HEK293T (cell line): Measurements from ENCODE around the gene PNKD.

Experiments
- ARNT ChIP-seq: fragments of 450-650 bp; IDR thresholded peaks from 2 replicates; pipeline ENCODE4 v1.6.1; 2017; ENCODE audit warnings: mild to moderate bottlenecking
- BHLHE40 ChIP-seq: fragments of 450-650 bp; IDR thresholded peaks from 2 replicates; pipeline ENCODE4 v1.6.1; 2016; ENCODE audit warnings: mild to moderate bottlenecking, moderate library complexity, borderline replicate concordance
- ELF4 ChIP-seq: fragments of 450-650 bp; IDR thresholded peaks from 2 replicates; pipeline ENCODE4 v1.6.1; 2017; ENCODE audit warnings: antibody characterized with exemption
- FOXK2 ChIP-seq: fragments of 450-650 bp; IDR thresholded peaks from 2 replicates; pipeline ENCODE4 v1.6.1; 2016; ENCODE audit warnings: mild to moderate bottlenecking
- L3MBTL2 ChIP-seq: fragments of 450-650 bp; conservative IDR thresholded peaks from 2 replicates; pipeline ENCODE4 v1.6.1; 2016; ENCODE audit warnings: mild to moderate bottlenecking
- NFRKB ChIP-seq: fragments of 450-650 bp; IDR thresholded peaks from 2 replicates; pipeline ENCODE4 v1.6.1; 2016; ENCODE audit warnings: mild to moderate bottlenecking, moderate library complexity
- PKNOX1 ChIP-seq: fragments of 450-650 bp; IDR thresholded peaks from 2 replicates; pipeline ENCODE4 v1.6.1; 2016
- SP1 ChIP-seq: fragments of 450-650 bp; IDR thresholded peaks from 2 replicates; pipeline ENCODE4 v1.6.1; 2017
- SUZ12 ChIP-seq: fragments of 450-650 bp; IDR thresholded peaks from 2 replicates; pipeline ENCODE4 v1.6.1; 2016; ENCODE audit warnings: mild to moderate bottlenecking
- TARDBP ChIP-seq: fragments of 450-650 bp; IDR thresholded peaks from 2 replicates; pipeline ENCODE4 v1.6.1; 2016

- no peak for TF ChIP-seq ARNT
- no peak for TF ChIP-seq SUZ12
- no peak for TF ChIP-seq SP1
- TF ChIP-seq ELF4: no peak
- no peak for TF ChIP-seq PKNOX1
- no peak for TF ChIP-seq FOXK2
- TF ChIP-seq BHLHE40: no peak
- no peak for TF ChIP-seq TARDBP
- no peak for TF ChIP-seq NFRKB
- no peak for TF ChIP-seq L3MBTL2
Measured at GRCh38 chr2:218343591-218343990, 73.3 kb downstream of the PNKD start.
